ENCODE measurements around the gene HTATSF1. TPM values are rescaled to one million over a fixed set of nuclear protein-coding genes. Genes with fewer than 3 reads are reported as not detected.

The HTATSF1 gene
- total RNA-seq, 5 donors from 2014 or later (not counting 1 experiment from before 2014, with no cell fraction given), result 27.2 to 32.2 (median 28.8) TPM

- Mint-ChIP-seq H3K36me3 (no peaks in the 10 kb centered on the region), H3K4me3 (no peak overlapping the region), H3K27me3 (peaks cover 0 to 18% of the 10 kb centered on the region in 2 donors), H3K9me3 (no peaks in the 10 kb centered on the region), H3K4me1 (no peaks in the 10 kb centered on the region), H3K27ac (no peak overlapping the region)
- no peak overlapping the region for H3K4me3 ChIP-seq (ENCODE audit: control insufficient read depth in 1 of 2, extremely low read depth in 1 of 2, low read length in 1 of 2)
- DNase-seq (no peak), ATAC-seq (replicated peaks in 1 of 4) (no peak)
- no peak overlapping the region for H3K27ac ChIP-seq (ENCODE audit: low read length)
- POLR2A ChIA-PET, result no interaction called here
- no peaks in the 10 kb centered on the region for H3K9me3 ChIP-seq
- H3K27me3 ChIP-seq (replicated peaks in 1 of 2; ENCODE audit: control insufficient read depth in 2 of 2, extremely low read depth in 1 of 2, insufficient read depth in 2 of 2, low read length in 1 of 2), result peaks cover 0 to 4% of the 10 kb centered on the region in 2 experiments
- no CpG with 5 or more reads among the region's 3 CpGs for WGBS (ENCODE audit: insufficient coverage)
- CTCF ChIA-PET, result no interaction called here
- H3K4me1 ChIP-seq (ENCODE audit: control insufficient read depth in 1 of 2, extremely low read depth in 1 of 2, insufficient read depth in 2 of 2, low read length in 2 of 2), result no peaks in the 10 kb centered on the region
- no peaks in the 10 kb centered on the region for H3K36me3 ChIP-seq (ENCODE audit: control insufficient read depth in 2 of 2, extremely low read depth in 1 of 2, insufficient read depth in 1 of 2, low read length in 1 of 2)
Measured at GRCh38 chrX:136475236-136475635, 22.2 kb upstream of the HTATSF1 start.

GRCh38 chrX:136476501-136476900 lies 20.9 kb upstream of the HTATSF1 start:
- no peak for DNase-seq
- H3K9me3 Mint-ChIP-seq, result no peaks in the 10 kb centered on the region
- no peaks in the 10 kb centered on the region for H3K4me1 Mint-ChIP-seq
- no peaks in the 10 kb centered on the region for H3K4me1 ChIP-seq (ENCODE audit: control insufficient read depth in 1 of 2, extremely low read depth in 1 of 2, insufficient read depth in 2 of 2, low read length in 2 of 2)
- no peak overlapping the region for H3K4me3 Mint-ChIP-seq
- WGBS (ENCODE audit: insufficient coverage), result no CpG with 5 or more reads among the region's 2 CpGs
- ChIA-PET CTCF (interaction anchor here in 1 of 2 donors (0.5 kb wide), 1 partner anchor 475 kb away, joined by 4 read pairs; no protein-coding TSS in a partner anchor), POLR2A (interaction anchor here in 1 of 2 donors (0.5 kb wide), 1 partner anchor 21 kb away, joined by 6 read pairs; no protein-coding TSS in a partner anchor)
- no peak overlapping the region for H3K27ac ChIP-seq (ENCODE audit: low read length)
- H3K27me3 ChIP-seq (replicated peaks in 1 of 2; ENCODE audit: control insufficient read depth in 2 of 2, extremely low read depth in 1 of 2, insufficient read depth in 2 of 2, low read length in 1 of 2), result peaks cover 0 to 4% of the 10 kb centered on the region in 2 experiments
- ATAC-seq (replicated peaks in 1 of 4), result no peak
- no peaks in the 10 kb centered on the region for H3K36me3 Mint-ChIP-seq
- H3K9me3 ChIP-seq, result no peaks in the 10 kb centered on the region
- peaks cover 0 to 23% of the 10 kb centered on the region in 2 donors for H3K27me3 Mint-ChIP-seq
- no peaks in the 10 kb centered on the region for H3K36me3 ChIP-seq (ENCODE audit: control insufficient read depth in 2 of 2, extremely low read depth in 1 of 2, insufficient read depth in 1 of 2, low read length in 1 of 2)
- H3K27ac Mint-ChIP-seq, result no peak overlapping the region
- H3K4me3 ChIP-seq (ENCODE audit: control insufficient read depth in 1 of 2, extremely low read depth in 1 of 2, low read length in 1 of 2), result no peak overlapping the region

DNA sequence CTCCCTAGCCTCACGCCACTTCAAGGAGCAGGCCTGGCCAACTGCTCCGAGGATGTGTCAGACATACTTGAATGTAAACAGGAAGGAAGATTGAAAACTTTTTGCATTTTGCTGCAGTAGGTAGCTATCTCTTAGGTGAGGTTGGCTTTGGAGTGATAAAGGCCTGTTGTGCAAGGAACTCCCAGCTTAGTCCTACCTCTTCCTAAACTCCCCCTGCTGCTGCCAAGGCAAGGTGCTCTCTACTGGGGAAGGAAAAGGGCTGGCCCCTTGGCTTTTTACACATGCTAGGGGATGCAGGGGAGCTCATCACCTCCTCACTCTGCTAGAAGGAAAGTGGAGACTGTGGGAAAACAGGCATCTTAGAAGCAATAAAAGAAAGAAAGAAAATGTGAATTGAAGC lies 20.4 kb upstream of the HTATSF1 start:
- no peaks in the 10 kb centered on the region for H3K9me3 ChIP-seq
- H3K27ac ChIP-seq (ENCODE audit: low read length), result no peak overlapping the region
- Mint-ChIP-seq H3K9me3 (no peaks in the 10 kb centered on the region), H3K27me3 (peaks cover 0 to 20% of the 10 kb centered on the region in 2 donors), H3K4me1 (no peaks in the 10 kb centered on the region), H3K36me3 (no peaks in the 10 kb centered on the region), H3K4me3 (no peak overlapping the region), H3K27ac (no peak overlapping the region)
- no peak for ATAC-seq (replicated peaks in 1 of 4)
- ChIA-PET CTCF (interaction anchor here in 1 of 2 donors (0.5 kb wide), 1 partner anchor 474 kb away, joined by 4 read pairs; no protein-coding TSS in a partner anchor), POLR2A (no interaction called here)
- WGBS (ENCODE audit: insufficient coverage), result no CpG with 5 or more reads among the region's 2 CpGs
- no peaks in the 10 kb centered on the region for H3K36me3 ChIP-seq (ENCODE audit: control insufficient read depth in 2 of 2, extremely low read depth in 1 of 2, insufficient read depth in 1 of 2, low read length in 1 of 2)
- no peak for DNase-seq
- no peaks in the 10 kb centered on the region for H3K4me1 ChIP-seq (ENCODE audit: control insufficient read depth in 1 of 2, extremely low read depth in 1 of 2, insufficient read depth in 2 of 2, low read length in 2 of 2)
- no peak overlapping the region for H3K4me3 ChIP-seq (ENCODE audit: control insufficient read depth in 1 of 2, extremely low read depth in 1 of 2, low read length in 1 of 2)
- H3K27me3 ChIP-seq (replicated peaks in 1 of 2; ENCODE audit: control insufficient read depth in 2 of 2, extremely low read depth in 1 of 2, insufficient read depth in 2 of 2, low read length in 1 of 2), result peaks cover 0 to 4% of the 10 kb centered on the region in 2 experiments

DNA sequence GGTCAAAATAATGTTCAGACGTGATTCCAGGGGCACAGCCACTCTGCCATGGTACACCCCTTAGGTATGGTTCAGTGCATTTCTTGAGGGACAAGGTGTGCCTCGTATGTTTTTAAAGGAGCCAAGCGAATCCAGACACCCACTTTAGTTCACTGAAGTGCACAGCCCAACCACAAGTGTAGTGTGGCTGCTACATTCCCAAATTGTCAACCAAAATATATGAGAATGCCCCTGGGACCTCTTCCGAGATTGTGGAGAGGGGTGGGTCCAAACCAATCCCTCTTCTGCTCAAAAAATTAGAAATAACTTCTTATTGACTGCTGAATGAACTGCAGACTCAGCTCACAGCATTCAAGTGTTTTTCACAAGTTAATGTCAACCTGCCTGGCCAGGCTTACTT lies 17.0 kb upstream of the HTATSF1 start:
- Mint-ChIP-seq H3K36me3 (no peaks in the 10 kb centered on the region), H3K9me3 (no peaks in the 10 kb centered on the region), H3K4me3 (no peak overlapping the region), H3K27me3 (peaks cover 0 to 26% of the 10 kb centered on the region in 2 donors), H3K27ac (no peak overlapping the region), H3K4me1 (no peaks in the 10 kb centered on the region)
- Histone ChIP-seq H3K4me1 (ENCODE audit: control insufficient read depth in 1 of 2, extremely low read depth in 1 of 2, insufficient read depth in 2 of 2, low read length in 2 of 2) (no peaks in the 10 kb centered on the region), H3K36me3 (ENCODE audit: control insufficient read depth in 2 of 2, extremely low read depth in 1 of 2, insufficient read depth in 1 of 2, low read length in 1 of 2) (no peaks in the 10 kb centered on the region), H3K9me3 (no peaks in the 10 kb centered on the region), H3K27me3 (replicated peaks in 1 of 2; ENCODE audit: control insufficient read depth in 2 of 2, extremely low read depth in 1 of 2, insufficient read depth in 2 of 2, low read length in 1 of 2) (no peaks in the 10 kb centered on the region), H3K4me3 (ENCODE audit: control insufficient read depth in 1 of 2, extremely low read depth in 1 of 2, low read length in 1 of 2) (no peak overlapping the region), H3K27ac (ENCODE audit: low read length) (no peak overlapping the region)
- no peak for DNase-seq
- ChIA-PET POLR2A (no interaction called here), CTCF (no interaction called here)
- WGBS (ENCODE audit: insufficient coverage), result no CpG with 5 or more reads among the region's 4 CpGs
- no peak for ATAC-seq (replicated peaks in 1 of 4)

GRCh38 chrX:136487647-136488046 lies 9.7 kb upstream of the HTATSF1 start, which contains the start of gene BRS3:
BRS3 (plus strand) TSS chrX:136487947; CDS start chrX:136488115, 168 bp downstream.
- DNase-seq, result no peak
- Histone ChIP-seq H3K4me3 (ENCODE audit: control insufficient read depth in 1 of 2, extremely low read depth in 1 of 2, low read length in 1 of 2) (no peak within 1 kb of the TSS), H3K27me3 (replicated peaks in 1 of 2; ENCODE audit: control insufficient read depth in 2 of 2, extremely low read depth in 1 of 2, insufficient read depth in 2 of 2, low read length in 1 of 2) (peaks cover 0 to 2% of the 10 kb centered on the region in 2 experiments), H3K9me3 (no peaks in the 10 kb centered on the region), H3K4me1 (ENCODE audit: control insufficient read depth in 1 of 2, extremely low read depth in 1 of 2, insufficient read depth in 2 of 2, low read length in 2 of 2) (no peaks in the 10 kb centered on the region), H3K36me3 (ENCODE audit: control insufficient read depth in 2 of 2, extremely low read depth in 1 of 2, insufficient read depth in 1 of 2, low read length in 1 of 2) (no peaks in the 10 kb centered on the region), H3K27ac (ENCODE audit: low read length) (no peak within 1 kb of the TSS)
- Mint-ChIP-seq H3K9me3 (no peaks in the 10 kb centered on the region), H3K36me3 (no peaks in the 10 kb centered on the region), H3K27me3 (peaks cover 32 to 61% of the 10 kb centered on the region in 2 donors), H3K27ac (no peak within 1 kb of the TSS), H3K4me1 (no peaks in the 10 kb centered on the region), H3K4me3 (no peak within 1 kb of the TSS)
- ATAC-seq (replicated peaks in 1 of 4), result no peak
- WGBS (ENCODE audit: insufficient coverage), result no CpG with 5 or more reads among the region's 4 CpGs
- ChIA-PET CTCF (no interaction called here), POLR2A (no interaction called here)

- H3K36me3 ChIP-seq (ENCODE audit: control insufficient read depth in 2 of 2, extremely low read depth in 1 of 2, insufficient read depth in 1 of 2, low read length in 1 of 2), result no peaks in the 10 kb centered on the region
- no peak overlapping the region for H3K4me3 ChIP-seq (ENCODE audit: control insufficient read depth in 1 of 2, extremely low read depth in 1 of 2, low read length in 1 of 2)
- H3K27ac ChIP-seq (ENCODE audit: low read length), result no peak overlapping the region
- H3K9me3 ChIP-seq, result no peaks in the 10 kb centered on the region
- ChIA-PET POLR2A (no interaction called here), CTCF (no interaction called here)
- no peaks in the 10 kb centered on the region for H3K4me1 Mint-ChIP-seq
- H3K27me3 Mint-ChIP-seq, result peaks cover 32 to 58% of the 10 kb centered on the region in 2 donors
- H3K27ac Mint-ChIP-seq, result no peak overlapping the region
- DNase-seq (no peak), ATAC-seq (replicated peaks in 1 of 4) (no peak)
- no peaks in the 10 kb centered on the region for H3K4me1 ChIP-seq (ENCODE audit: control insufficient read depth in 1 of 2, extremely low read depth in 1 of 2, insufficient read depth in 2 of 2, low read length in 2 of 2)
- H3K4me3 Mint-ChIP-seq, result no peak overlapping the region
- H3K36me3 Mint-ChIP-seq, result no peaks in the 10 kb centered on the region
- H3K27me3 ChIP-seq (replicated peaks in 1 of 2; ENCODE audit: control insufficient read depth in 2 of 2, extremely low read depth in 1 of 2, insufficient read depth in 2 of 2, low read length in 1 of 2), result peaks cover 0 to 2% of the 10 kb centered on the region in 2 experiments
- H3K9me3 Mint-ChIP-seq, result no peaks in the 10 kb centered on the region
- WGBS (ENCODE audit: insufficient coverage), result no CpG with 5 or more reads among the region's 5 CpGs
Measured at GRCh38 chrX:136488706-136489105, 8.7 kb upstream of the HTATSF1 start.

Measured in T-cell (primary cell).